Fibroblast of lung (primary cell): ENCODE data around the gene CEMP1. TPM values are rescaled to one million over a fixed set of nuclear protein-coding genes. Genes with fewer than 3 reads are reported as not detected.

Experiments used
- DNase-seq, 2 donors: peaks; one replicate each; pipeline versions ENCODE4 v3.0.0 to v3.0.0-alpha.2; 2010; ENCODE audit warnings: low read depth in 2 of 2
- H2AFZ ChIP-seq: 2 replicates; pipeline ENCODE4 v1.5.1; 2012; ENCODE audit warnings: low read length, control low read depth, inconsistent platforms
- H3K27ac ChIP-seq: 2 replicates; pipeline ENCODE4 v1.5.1; 2011; ENCODE audit warnings: low read length, control low read depth; ENCODE audit not compliant: insufficient read depth
- H3K27me3 ChIP-seq: 2 replicates; pipeline ENCODE4 v1.5.1; 2011; ENCODE audit warnings: mild to moderate bottlenecking, low read length; ENCODE audit not compliant: control insufficient read depth, insufficient read depth
- H3K36me3 ChIP-seq: 2 replicates; pipeline ENCODE4 v1.5.1; 2011; ENCODE audit warnings: low read length; ENCODE audit not compliant: control insufficient read depth, insufficient read depth
- H3K4me1 ChIP-seq: 2 replicates; pipeline ENCODE4 v1.5.1; 2011; ENCODE audit warnings: low read length; ENCODE audit not compliant: control insufficient read depth, insufficient read depth; ENCODE audit errors: extremely low read depth
- H3K4me2 ChIP-seq: 2 replicates; pipeline ENCODE4 v1.5.1; 2011; ENCODE audit warnings: low read length, control low read depth; ENCODE audit not compliant: insufficient read depth; ENCODE audit errors: extremely low read depth
- H3K4me3 ChIP-seq, 4 experiments: fragments of 200-600 bp in 1 of 4; sonication (generic) in 1 of 4; replicated peaks in 1 of 4; 2 replicates each; pipeline ENCODE4 v1.5.1; 2011 to 2016; ENCODE audit warnings: low read length in 4 of 4, low read depth in 3 of 4, mild to moderate bottlenecking in 3 of 4, control low read depth in 2 of 4, inconsistent platforms in 1 of 4, mixed read lengths in 1 of 4; ENCODE audit not compliant: insufficient read depth in 1 of 4; ENCODE audit errors: control extremely low read depth in 1 of 4
- H3K79me2 ChIP-seq: 2 replicates; pipeline ENCODE4 v1.5.1; 2012; ENCODE audit warnings: mild to moderate bottlenecking, low read length, inconsistent platforms; ENCODE audit not compliant: control insufficient read depth, insufficient read depth
- H3K9ac ChIP-seq: 2 replicates; pipeline ENCODE4 v1.5.1; 2011; ENCODE audit warnings: mild to moderate bottlenecking, low read length, control low read depth; ENCODE audit not compliant: insufficient read depth
- H3K9me3 ChIP-seq: 2 replicates; pipeline ENCODE4 v1.5.1; 2012; ENCODE audit warnings: low read depth, low read length; ENCODE audit not compliant: control insufficient read depth, insufficient read depth
- H4K20me1 ChIP-seq: 2 replicates; pipeline ENCODE4 v1.5.1; 2011; ENCODE audit warnings: low read length; ENCODE audit not compliant: control insufficient read depth, insufficient read depth; ENCODE audit errors: extremely low read depth
- CTCF ChIP-seq, 2 donors: IDR thresholded peaks in 1 of 2; conservative IDR thresholded peaks in 1 of 2; 1 replicate in 1 of 2; 2 replicates in 1 of 2; pipeline ENCODE4 v1.5.1; 2011 to 2012; ENCODE audit warnings: low read length in 2 of 2, control low read depth in 1 of 2, inconsistent platforms in 1 of 2, low read depth in 1 of 2, mild to moderate bottlenecking in 1 of 2
- EZH2 ChIP-seq: IDR thresholded peaks from 2 replicates; pipeline ENCODE4 v1.5.1; 2012; ENCODE audit warnings: low read length, control low read depth, mild to moderate bottlenecking; ENCODE audit errors: missing control alignments
- polyA plus RNA-seq, 2 donors: library from polyadenylated mRNA; depleted of rRNA in 1 of 2; stranded (reverse) in 1 of 2; unstranded in 1 of 2; fragments of >200 nt; gene quantifications; 2 replicates each; pipeline ENCODE4 v1.2.1, GENCODE V29; 2011 to 2012; ENCODE audit warnings: missing spikeins in 1 of 2
- total RNA-seq: library from RNA; depleted of rRNA; stranded (reverse); fragments of >200 nt; gene quantifications from 2 replicates; pipeline ENCODE4 v1.2.1, GENCODE V29; 2014

Gene CEMP1
- total and polyA plus RNA-seq, 2 donors (not counting 1 experiment from before 2014, with no cell fraction given), result not detected

DNA sequence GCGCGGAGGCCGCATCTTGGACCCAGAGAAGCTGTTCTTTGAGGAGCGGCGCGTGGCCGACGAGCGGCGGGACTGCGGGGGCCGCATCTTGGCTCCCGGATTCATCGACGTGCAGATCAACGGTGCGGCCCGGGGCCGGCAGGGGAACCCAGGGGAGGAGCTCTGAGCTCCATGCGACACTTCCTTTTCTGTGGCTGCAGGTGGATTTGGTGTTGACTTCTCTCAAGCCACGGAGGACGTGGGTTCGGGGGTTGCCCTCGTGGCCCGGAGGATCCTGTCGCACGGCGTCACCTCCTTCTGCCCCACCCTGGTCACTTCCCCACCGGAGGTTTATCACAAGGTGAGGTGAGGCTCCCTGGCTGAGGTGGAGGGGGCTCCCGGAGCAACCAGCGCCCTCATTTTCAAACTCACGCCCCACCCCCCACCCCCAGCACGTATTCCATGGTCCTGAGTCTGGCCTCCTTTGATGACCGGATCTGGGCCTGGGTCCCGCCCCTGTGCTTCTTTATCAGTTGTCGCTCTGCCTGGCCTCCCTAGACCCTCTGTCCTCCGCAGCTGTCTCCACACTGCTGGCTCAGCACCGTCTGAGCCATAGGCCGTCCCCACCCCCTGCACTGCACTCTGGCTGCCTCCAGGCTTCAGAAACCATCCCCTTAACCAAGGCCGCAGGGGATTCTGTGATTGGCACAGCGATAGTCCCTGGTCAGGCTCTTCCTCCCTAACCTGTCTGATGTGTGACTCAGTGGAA, 10.2 kb downstream of the CEMP1 start:
- DNase-seq, result no peak
- Histone ChIP-seq H3K9me3 (no peaks in the 10 kb centered on the region), H3K4me2 (peak overlapping the region; percentile 38), H3K27me3 (no peaks in the 10 kb centered on the region), H4K20me1 (peaks cover 2% of the 10 kb centered on the region), H3K4me1 (peaks cover 12% of the 10 kb centered on the region), H2AFZ (no peak overlapping the region), H3K79me2 (peaks cover 52% of the 10 kb centered on the region), H3K36me3 (peaks cover 26% of the 10 kb centered on the region), H3K4me3 (peak overlapping the region; percentile 63 to 75 (median 70)), H3K27ac (peak overlapping the region; percentile 55), H3K9ac (peak overlapping the region; percentile 79)
- TF ChIP-seq EZH2 (no peak), CTCF (conservative IDR thresholded peaks at IDR 0.05 in 1 of 2, IDR thresholded peaks at IDR 0.05 in 1 of 2; ENCODE audit: low read depth in 1 of 2, low read length in 2 of 2) (no peak)

DNA sequence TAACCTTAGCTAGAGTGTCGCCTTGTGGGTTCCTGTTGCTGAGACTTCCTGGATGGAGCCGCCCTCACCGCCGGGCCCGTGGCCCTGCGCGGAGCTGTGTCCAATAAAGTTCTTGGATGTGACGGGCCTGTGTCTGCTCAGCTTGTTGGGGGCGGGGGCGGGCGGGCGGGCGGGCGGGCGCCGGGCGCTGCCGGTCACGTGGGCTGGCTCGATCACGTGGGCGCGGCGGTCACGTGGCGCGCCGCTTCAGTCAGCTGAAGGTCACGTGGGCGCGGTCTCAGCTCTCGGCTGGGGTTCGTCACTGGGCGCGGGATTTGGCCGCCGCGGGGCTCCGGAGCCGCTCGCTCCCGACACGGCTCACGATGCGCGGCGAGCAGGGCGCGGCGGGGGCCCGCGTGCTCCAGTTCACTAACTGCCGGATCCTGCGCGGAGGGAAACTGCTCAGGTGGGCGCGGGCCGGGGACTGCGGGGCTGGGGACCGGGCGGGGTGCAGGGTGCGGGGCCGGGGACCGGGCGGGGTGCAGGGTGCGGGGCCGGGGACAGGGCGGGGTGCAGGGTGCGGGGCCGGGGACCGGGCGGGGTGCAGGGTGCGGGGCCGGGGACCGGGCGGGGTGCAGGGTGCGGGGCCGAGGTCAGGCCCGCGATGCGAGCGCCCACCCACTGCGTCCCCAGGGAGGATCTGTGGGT, 11.0 kb downstream of the CEMP1 start, which contains the start of gene AMDHD2:
AMDHD2 (plus strand) TSS at position 275 of the 687 bp plus-strand sequence; CDS start at position 363, 88 bp downstream.
- Histone ChIP-seq H3K27me3 (no peaks in the 10 kb centered on the region), H3K36me3 (peaks cover 25% of the 10 kb centered on the region), H3K9me3 (no peaks in the 10 kb centered on the region), H3K4me1 (peaks cover 16% of the 10 kb centered on the region), H2AFZ (no peak within 1 kb of the TSS), H4K20me1 (peaks cover 2% of the 10 kb centered on the region), H3K4me3 (peak within 1 kb of the TSS; percentile 63 to 75 (median 70)), H3K79me2 (peaks cover 59% of the 10 kb centered on the region), H3K4me2 (peak within 1 kb of the TSS; percentile 52), H3K9ac (peak within 1 kb of the TSS; percentile 79), H3K27ac (peak within 1 kb of the TSS; percentile 55)
- TF ChIP-seq CTCF (conservative IDR thresholded peaks at IDR 0.05 in 1 of 2, IDR thresholded peaks at IDR 0.05 in 1 of 2; ENCODE audit: low read depth in 1 of 2, low read length in 2 of 2) (no peak), EZH2 (no peak)
- DNase-seq, result peak; percentile 84 to 92

DNA sequence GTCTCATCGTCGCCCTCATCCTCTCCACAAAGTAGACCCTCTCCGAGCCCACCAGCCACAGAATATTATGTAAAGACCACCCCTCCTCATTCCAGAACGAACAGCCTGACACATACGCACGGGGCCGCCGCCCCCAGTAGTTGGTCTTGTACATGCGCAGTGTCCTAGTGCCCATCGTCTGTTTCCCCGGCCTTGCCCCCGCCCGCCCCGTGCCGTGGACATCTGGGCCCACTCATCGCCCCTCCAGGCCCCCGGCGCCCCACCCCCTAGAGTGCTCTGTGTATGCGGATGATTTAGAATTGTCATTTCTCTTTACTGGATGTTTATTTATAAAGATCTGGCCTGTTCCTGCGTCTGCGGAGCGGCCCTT, 11.5 kb downstream of the CEMP1 start:
- Histone ChIP-seq H3K27ac (peak overlapping the region; percentile 2), H2AFZ (no peak overlapping the region), H3K4me2 (peak overlapping the region; percentile 52), H3K9me3 (no peaks in the 10 kb centered on the region), H3K4me1 (peaks cover 16% of the 10 kb centered on the region), H3K27me3 (no peaks in the 10 kb centered on the region), H3K36me3 (peaks cover 25% of the 10 kb centered on the region), H3K9ac (no peak overlapping the region), H3K79me2 (peaks cover 64% of the 10 kb centered on the region), H3K4me3 (peak overlapping the region in 2 of 4 experiments; percentile 7 to 38), H4K20me1 (peaks cover 2% of the 10 kb centered on the region)
- no peak for DNase-seq
- TF ChIP-seq EZH2, result no peak
- TF ChIP-seq CTCF (conservative IDR thresholded peaks at IDR 0.05 in 1 of 2, IDR thresholded peaks at IDR 0.05 in 1 of 2; ENCODE audit: low read depth in 1 of 2, low read length in 2 of 2), result no peak
